Aorta (tissue), 5 donors: ENCODE results near the gene CNTN3. TPM values are rescaled to one million over a fixed set of nuclear protein-coding genes. Genes with fewer than 3 reads are reported as not detected.
A peak's percentile ranks its signal among the peaks of the same experiment; 100 is the strongest.

ENCODE experiments used
- ATAC-seq: fragments of 200-7000 bp; cut with Tn5 transposase; one replicate; pipeline ENCODE4 v1.9.1; 2022; ENCODE audit warnings: moderate library complexity; ENCODE audit not compliant: low FRiP score
- DNase-seq, 2 donors: peaks; one replicate each; pipeline ENCODE4 v3.0.0-alpha.2; 2020
- H3K27ac ChIP-seq, 2 donors: one replicate each; pipeline ENCODE4 v1.5.1; 2013; ENCODE audit warnings: low read length in 2 of 2, mild to moderate bottlenecking in 2 of 2, moderate library complexity in 2 of 2, control low read depth in 1 of 2, inconsistent platforms in 1 of 2, low read depth in 1 of 2
- H3K27me3 ChIP-seq, 2 donors: one replicate each; pipeline ENCODE4 v1.6.1; 2013; ENCODE audit warnings: control low read depth in 1 of 2, low read length in 1 of 2, mild to moderate bottlenecking in 1 of 2, moderate library complexity in 1 of 2; ENCODE audit not compliant: insufficient read depth in 2 of 2, control insufficient read depth in 1 of 2
- H3K36me3 ChIP-seq, 2 donors: one replicate each; pipeline ENCODE4 v1.6.1; 2013; ENCODE audit warnings: control low read depth in 1 of 2, low read length in 1 of 2, mild to moderate bottlenecking in 1 of 2; ENCODE audit not compliant: insufficient read depth in 2 of 2, control insufficient read depth in 1 of 2
- H3K4me1 ChIP-seq, 2 donors: one replicate each; pipeline ENCODE4 v1.6.1; 2013; ENCODE audit warnings: low read length in 2 of 2, control low read depth in 1 of 2, mild to moderate bottlenecking in 1 of 2, moderate library complexity in 1 of 2; ENCODE audit not compliant: insufficient read depth in 2 of 2, control insufficient read depth in 1 of 2
- H3K4me3 ChIP-seq, 2 donors: one replicate each; pipeline ENCODE4 v1.5.1; 2013; ENCODE audit warnings: low read length in 2 of 2, control low read depth in 1 of 2, mild to moderate bottlenecking in 1 of 2
- H3K9me3 ChIP-seq: one replicate; pipeline ENCODE4 v1.6.1; 2013; ENCODE audit warnings: mild to moderate bottlenecking, low read length; ENCODE audit not compliant: control insufficient read depth
- WGBS, 2 donors: extraction: QIAGEN DNeasy Blood & Tissue Kit; methylation state at CpG; one replicate each; pipeline ENCODE4 v1.1.7; 2013; 5-methylcytosine and 5-hydroxymethylcytosine counted together
- intact Hi-C, 2 donors: fragments of 100-400 bp; cut with DNase I; formaldehyde crosslinking; loops; one replicate each; pipeline versions ENCODE4 v1.14.2 to v1.15.0; 2022
- polyA plus RNA-seq, 2 donors: library from polyadenylated mRNA; stranded (reverse); fragments of 200-250 nt; gene quantifications; one replicate each; pipeline ENCODE4 v1.2.3, GENCODE V29; 2013
- total RNA-seq, 2 donors: library from RNA; stranded (reverse); fragmentation: NEBNext Ultra II Directional; extraction: Animal tissue kit (Norgen Biotek cat#: 25700); gene quantifications; one replicate each; pipeline ENCODE4 v1.2.1, GENCODE V29; 2021
- donor health status: healthy with polysubstance abuse.
- donor health status: Bipolar disorder and iron deficiency.
- donor health status: DM: no; HTN: no; CAD: no.
- donor health status: DM: no; HTN: no; CAD: no.
- donor health status: DM: yes; HTN: yes; CAD: no.

Gene CNTN3
- total and polyA plus RNA-seq, 4 donors: 2.3 to 9.8 (median 3.3) TPM

- no peak for DNase-seq
- WGBS, 2 donors: 83 to 84% methylated on average over 1 of the region's 1 CpG
- Histone ChIP-seq H3K9me3 (no peaks in the 10 kb centered on the region), H3K27me3 (no peaks in the 10 kb centered on the region), H3K36me3 (no peaks in the 10 kb centered on the region), H3K27ac (no peak overlapping the region), H3K4me3 (no peak overlapping the region), H3K4me1 (no peaks in the 10 kb centered on the region)
- intact Hi-C loops: no loop called here
- ATAC-seq: no peak
Observed at GRCh38 chr3:74621581-74621980, 7.1 kb upstream of the CNTN3 start.

GRCh38 chr3:74617776-74618175 lies 3.3 kb upstream of the CNTN3 start:
- no peak for ATAC-seq
- Histone ChIP-seq H3K27me3 (no peaks in the 10 kb centered on the region), H3K4me3 (no peak overlapping the region), H3K4me1 (no peaks in the 10 kb centered on the region), H3K9me3 (no peaks in the 10 kb centered on the region), H3K27ac (no peak overlapping the region), H3K36me3 (no peaks in the 10 kb centered on the region)
- 54 to 60% methylated on average over 3 of the region's 3 CpGs for WGBS, 2 donors
- intact Hi-C loops: loop anchor here in 1 of 2 donors (10.0 kb wide), 1 partner anchor 83 kb away; no protein-coding TSS in a partner anchor
- no peak for DNase-seq

GRCh38 chr3:74613521-74614106 lies 845 bp downstream of the CNTN3 start:
- DNase-seq (no peak), ATAC-seq (no peak)
- H3K4me1 ChIP-seq: no peaks in the 10 kb centered on the region
- H3K36me3 ChIP-seq: no peaks in the 10 kb centered on the region
- intact Hi-C loops: loop anchor here in 1 of 2 donors (5.0 to 10.0 kb wide), 2 partner anchors 79 to 146 kb away; no protein-coding TSS in a partner anchor
- 2 to 3% methylated on average over 16 of the region's 16 CpGs for WGBS, 2 donors
- no peaks in the 10 kb centered on the region for H3K27me3 ChIP-seq
- no peak overlapping the region for H3K27ac ChIP-seq
- peak overlapping the region; percentile 80 to 89 for H3K4me3 ChIP-seq
- H3K9me3 ChIP-seq: no peaks in the 10 kb centered on the region

GRCh38 chr3:74613060-74613459 lies 1.4 kb downstream of the CNTN3 start:
- DNase-seq: no peak
- Histone ChIP-seq H3K4me3 (peak overlapping the region; percentile 80 to 89), H3K4me1 (no peaks in the 10 kb centered on the region), H3K36me3 (no peaks in the 10 kb centered on the region), H3K9me3 (no peaks in the 10 kb centered on the region), H3K27me3 (no peaks in the 10 kb centered on the region), H3K27ac (no peak overlapping the region)
- no peak for ATAC-seq
- WGBS, 2 donors: 8 to 16% methylated on average over 2 of the region's 2 CpGs
- intact Hi-C loops: loop anchor here in 1 of 2 donors (5.0 to 10.0 kb wide), 2 partner anchors 78 to 146 kb away; no protein-coding TSS in a partner anchor

GRCh38 chr3:74611206-74611605 lies 3.3 kb downstream of the CNTN3 start:
- H3K36me3 ChIP-seq: no peaks in the 10 kb centered on the region
- H3K27me3 ChIP-seq: no peaks in the 10 kb centered on the region
- H3K4me3 ChIP-seq: no peak overlapping the region
- ATAC-seq (no peak), DNase-seq (no peak)
- H3K27ac ChIP-seq: no peak overlapping the region
- H3K9me3 ChIP-seq: no peaks in the 10 kb centered on the region
- intact Hi-C loops: loop anchor here in 1 of 2 donors (5.0 to 10.0 kb wide), 2 partner anchors 76 to 144 kb away; no protein-coding TSS in a partner anchor
- no peaks in the 10 kb centered on the region for H3K4me1 ChIP-seq
- WGBS, 2 donors: 68 to 78% methylated on average over 1 of the region's 1 CpG

GRCh38 chr3:74607803-74608202 lies 6.7 kb downstream of the CNTN3 start:
- no peaks in the 10 kb centered on the region for H3K36me3 ChIP-seq
- WGBS, 2 donors: 68 to 84% methylated on average over 2 of the region's 2 CpGs
- intact Hi-C loops: no loop called here
- no peak for DNase-seq
- no peaks in the 10 kb centered on the region for H3K9me3 ChIP-seq
- H3K4me1 ChIP-seq: peaks cover 0 to 2% of the 10 kb centered on the region in 2 donors
- no peak for ATAC-seq
- no peak overlapping the region for H3K27ac ChIP-seq
- no peaks in the 10 kb centered on the region for H3K27me3 ChIP-seq
- H3K4me3 ChIP-seq: no peak overlapping the region

- Histone ChIP-seq H3K36me3 (no peaks in the 10 kb centered on the region), H3K27me3 (no peaks in the 10 kb centered on the region), H3K27ac (no peak overlapping the region), H3K4me1 (peaks cover 0 to 2% of the 10 kb centered on the region in 2 donors), H3K4me3 (no peak overlapping the region), H3K9me3 (no peaks in the 10 kb centered on the region)
- ATAC-seq (no peak), DNase-seq (no peak)
- intact Hi-C loops: no loop called here
- WGBS, 2 donors: 95 to 96% methylated on average over 7 of the region's 7 CpGs
Observed at GRCh38 chr3:74606996-74607395, 7.5 kb downstream of the CNTN3 start.

- intact Hi-C loops: no loop called here
- no peak for DNase-seq
- Histone ChIP-seq H3K9me3 (no peaks in the 10 kb centered on the region), H3K4me1 (peaks cover 0 to 2% of the 10 kb centered on the region in 2 donors), H3K27ac (no peak overlapping the region), H3K4me3 (no peak overlapping the region), H3K27me3 (no peaks in the 10 kb centered on the region), H3K36me3 (no peaks in the 10 kb centered on the region)
- 87 to 95% methylated on average over 3 of the region's 3 CpGs for WGBS, 2 donors
- no peak for ATAC-seq
Observed at GRCh38 chr3:74605437-74605836, 9.0 kb downstream of the CNTN3 start.

- H3K27ac ChIP-seq: no peak overlapping the region
- H3K4me3 ChIP-seq: no peak overlapping the region
- H3K4me1 ChIP-seq: peaks cover 0 to 2% of the 10 kb centered on the region in 2 donors
- H3K9me3 ChIP-seq: no peaks in the 10 kb centered on the region
- no peak for ATAC-seq
- DNase-seq: no peak
- no peaks in the 10 kb centered on the region for H3K27me3 ChIP-seq
- H3K36me3 ChIP-seq: no peaks in the 10 kb centered on the region
- 81 to 86% methylated on average over 2 of the region's 2 CpGs for WGBS, 2 donors
- intact Hi-C loops: no loop called here
Observed at GRCh38 chr3:74603292-74603691, 11.2 kb downstream of the CNTN3 start.
